H1 (cell line): ENCODE data around the gene PAQR4. TPM values are rescaled to one million over a fixed set of nuclear protein-coding genes. Genes with fewer than 3 reads are reported as not detected.

Experiments
- CTCF ChIA-PET: fragments of 300-600 bp; sonication (Branson Sonifier 250); formaldehyde crosslinking; loops from one replicate; lab custom pipeline; 2021; ENCODE audit not compliant: partially characterized antibody; lab: Charles Lee
- POLR2A ChIA-PET: fragments of 300-600 bp; sonication (Branson Sonifier 250); formaldehyde crosslinking; loops from one replicate; lab custom pipeline; 2021; ENCODE audit warnings: inconsistent platforms; ENCODE audit not compliant: partially characterized antibody; lab: Charles Lee
- DNase-seq, 2 experiments: peaks; one replicate each; pipeline versions ENCODE4 v3.0.0 to v3.0.0-alpha.2; 2010 to 2022; ENCODE audit warnings: low spot score in 2 of 2, low read depth in 1 of 2, mixed read lengths in 1 of 2
- FAIRE-seq: peaks from 2 replicates; lab custom pipeline; 2011; peaks lifted over from hg19 to GRCh38; lab: Jason Lieb, UNC
- H2AFZ ChIP-seq: 2 replicates; pipeline ENCODE4 v1.8.1; 2012; ENCODE audit warnings: low read length, inconsistent platforms
- H2AK5ac ChIP-seq: 2 replicates; pipeline ENCODE4 v1.6.1; 2013; ENCODE audit warnings: low read depth, low read length
- H2BK120ac ChIP-seq: replicated peaks from 2 replicates; pipeline ENCODE3; 2013; ENCODE audit warnings: low read depth, low read length, inconsistent platforms
- H2BK12ac ChIP-seq: 2 replicates; pipeline ENCODE4 v1.6.1; 2013; ENCODE audit warnings: low read depth, low read length
- H2BK15ac ChIP-seq: 2 replicates; pipeline ENCODE4 v1.6.1; 2013; ENCODE audit warnings: low read length
- H2BK20ac ChIP-seq: 2 replicates; pipeline ENCODE4 v1.6.1; 2013; ENCODE audit warnings: low read length
- H2BK5ac ChIP-seq: 2 replicates; pipeline ENCODE4 v1.6.1; 2013; ENCODE audit warnings: low read depth, low read length
- H3K14ac ChIP-seq: 2 replicates; pipeline ENCODE4 v1.6.1; 2013; ENCODE audit warnings: inconsistent platforms; ENCODE audit not compliant: insufficient read length
- H3K18ac ChIP-seq: 2 replicates; pipeline ENCODE4 v1.6.1; 2013; ENCODE audit warnings: low read length; ENCODE audit errors: extremely low read depth
- H3K23ac ChIP-seq: 2 replicates; pipeline ENCODE4 v1.6.1; 2013; ENCODE audit warnings: inconsistent platforms; ENCODE audit not compliant: insufficient read length
- H3K23me2 ChIP-seq: 2 replicates; pipeline ENCODE4 v1.6.1; 2013; ENCODE audit warnings: low read depth, low read length
- H3K27ac ChIP-seq: 2 replicates; pipeline ENCODE4 v1.6.1; 2011; ENCODE audit warnings: low read depth, low read length, inconsistent platforms
- H3K27me3 ChIP-seq, 4 experiments: replicated peaks in 1 of 4; 1 replicate in 1 of 4; 2 replicates in 3 of 4; pipeline versions ENCODE4 v1.6.1 to v1.8.1; 2011 to 2013; ENCODE audit warnings: low read length in 3 of 4, mild to moderate bottlenecking in 3 of 4, inconsistent platforms in 2 of 4, mixed read lengths in 2 of 4, moderate library complexity in 1 of 4; ENCODE audit not compliant: control insufficient read depth in 3 of 4, insufficient read depth in 3 of 4; ENCODE audit errors: extremely low read depth in 1 of 4
- H3K36me3 ChIP-seq, 4 experiments: 2 replicates each; pipeline versions ENCODE4 v1.6.1 to v1.8.1; 2011 to 2013; ENCODE audit warnings: mild to moderate bottlenecking in 4 of 4, low read length in 3 of 4, moderate library complexity in 2 of 4, control low read depth in 1 of 4, inconsistent platforms in 1 of 4; ENCODE audit not compliant: insufficient read depth in 4 of 4, control insufficient read depth in 2 of 4
- H3K4ac ChIP-seq: replicated peaks from 2 replicates; pipeline ENCODE3; 2013; ENCODE audit warnings: low read length, low read depth, mixed read lengths, inconsistent platforms; ENCODE audit not compliant: insufficient read length
- H3K4me1 ChIP-seq, 4 experiments: replicated peaks in 1 of 4; 1 replicate in 1 of 4; 2 replicates in 3 of 4; pipeline versions ENCODE4 v1.6.1 to v1.8.1; 2011 to 2013; ENCODE audit warnings: low read length in 3 of 4, inconsistent platforms in 2 of 4, mixed read lengths in 1 of 4; ENCODE audit not compliant: insufficient read depth in 4 of 4, control insufficient read depth in 3 of 4
- H3K4me2 ChIP-seq, 2 experiments: 2 replicates each; pipeline versions ENCODE4 v1.6.1 to v1.8.1; 2011 to 2013; ENCODE audit warnings: low read depth in 2 of 2, low read length in 2 of 2, control low read depth in 1 of 2, inconsistent platforms in 1 of 2, mild to moderate bottlenecking in 1 of 2; ENCODE audit not compliant: insufficient read depth in 1 of 2
- H3K4me3 ChIP-seq, 4 experiments: fragments of 200-600, 300-600 bp in 1 of 4; sonication (generic), shearing (Covaris generic), sonication (Bioruptor Twin) in 1 of 4; 2 replicates each; pipeline versions ENCODE4 v1.5.1 to v1.8.1; 2011 to 2016; ENCODE audit warnings: low read length in 4 of 4, low read depth in 3 of 4, control low read depth in 2 of 4, inconsistent platforms in 2 of 4, mild to moderate bottlenecking in 2 of 4, mixed read lengths in 1 of 4, moderate library complexity in 1 of 4; ENCODE audit not compliant: insufficient read depth in 2 of 4; ENCODE audit errors: extremely low read depth in 1 of 4
- H3K56ac ChIP-seq: replicated peaks from 2 replicates; pipeline ENCODE3; 2013; ENCODE audit warnings: low read depth, mild to moderate bottlenecking, mixed read lengths, low read length, inconsistent platforms; ENCODE audit not compliant: insufficient read length
- H3K79me1 ChIP-seq: 2 replicates; pipeline ENCODE4 v1.6.1; 2013; ENCODE audit warnings: low read depth, low read length, control low read depth
- H3K79me2 ChIP-seq, 2 experiments: 2 replicates each; pipeline versions ENCODE4 v1.6.1 to v1.8.1; 2012 to 2013; ENCODE audit warnings: low read length in 2 of 2, mild to moderate bottlenecking in 2 of 2, inconsistent platforms in 1 of 2; ENCODE audit not compliant: insufficient read depth in 2 of 2, control insufficient read depth in 1 of 2
- H3K9ac ChIP-seq, 4 experiments: replicated peaks in 1 of 4; 1 replicate in 1 of 4; 2 replicates in 3 of 4; pipeline versions ENCODE4 v1.6.1 to v1.8.1; 2011 to 2013; ENCODE audit warnings: low read depth in 3 of 4, low read length in 3 of 4, control low read depth in 2 of 4, mild to moderate bottlenecking in 2 of 4, moderate library complexity in 2 of 4, inconsistent platforms in 1 of 4; ENCODE audit errors: extremely low read depth in 1 of 4
- H3K9me3 ChIP-seq, 2 experiments: 2 replicates each; pipeline versions ENCODE4 v1.6.1 to v1.8.1; 2012 to 2013; ENCODE audit warnings: mild to moderate bottlenecking in 2 of 2, moderate library complexity in 2 of 2, control low read depth in 1 of 2, inconsistent platforms in 1 of 2, low read depth in 1 of 2, low read length in 1 of 2, mixed read lengths in 1 of 2; ENCODE audit not compliant: insufficient read depth in 2 of 2
- H4K20me1 ChIP-seq, 2 experiments: replicated peaks in 1 of 2; 2 replicates each; pipeline versions ENCODE3 to v1.8.1; 2011 to 2013; ENCODE audit warnings: inconsistent platforms in 2 of 2, low read length in 2 of 2, mild to moderate bottlenecking in 1 of 2; ENCODE audit not compliant: insufficient read depth in 2 of 2, control insufficient read depth in 1 of 2
- H4K5ac ChIP-seq: 2 replicates; pipeline ENCODE4 v1.6.1; 2013; ENCODE audit warnings: low read length, low read depth, mixed read lengths, inconsistent platforms; ENCODE audit not compliant: insufficient read length
- H4K8ac ChIP-seq: 2 replicates; pipeline ENCODE4 v1.8.0; 2013; ENCODE audit warnings: mild to moderate bottlenecking, moderate library complexity, low read length, inconsistent platforms; ENCODE audit not compliant: insufficient read depth; ENCODE audit errors: extremely low read depth
- H4K91ac ChIP-seq: replicated peaks from 2 replicates; pipeline ENCODE3; 2013; ENCODE audit warnings: low read length, mixed read lengths, inconsistent platforms; ENCODE audit not compliant: insufficient read length
- ASH2L ChIP-seq: fragments of 200-600, 300-600 bp; sonication (generic); IDR thresholded peaks from one replicate; pipeline ENCODE4 v1.7.1; 2017; ENCODE audit warnings: low read length
- BRCA1 ChIP-seq: IDR thresholded peaks from 2 replicates; pipeline ENCODE4 v1.6.1; 2012; ENCODE audit warnings: low read depth, low read length, improper control_type of control experiment
- CHD1 ChIP-seq: IDR thresholded peaks from 2 replicates; pipeline ENCODE4 v1.6.1; 2012; ENCODE audit warnings: low read depth, low read length, improper control_type of control experiment
- CTCF ChIP-seq, 3 experiments: IDR thresholded peaks; 1 replicate in 2 of 3; 2 replicates in 1 of 3; pipeline versions ENCODE4 v1.5.1 to v1.6.1; 2011; ENCODE audit warnings: low read length in 3 of 3, mild to moderate bottlenecking in 3 of 3, inconsistent platforms in 2 of 3, low read depth in 1 of 3, moderate library complexity in 1 of 3; ENCODE audit not compliant: insufficient read depth in 1 of 3; ENCODE audit errors: control extremely low read depth in 1 of 3
- HDAC2 ChIP-seq, 2 experiments: fragments of 300-600 bp in 1 of 2; sonication (generic) in 1 of 2; IDR thresholded peaks; 2 replicates each; pipeline ENCODE4 v1.6.1; 2011 to 2012; ENCODE audit warnings: low read depth in 2 of 2, low read length in 2 of 2, mild to moderate bottlenecking in 2 of 2, moderate library complexity in 2 of 2, borderline replicate concordance in 1 of 2, inconsistent platforms in 1 of 2
- POLR2A ChIP-seq, 2 experiments: IDR thresholded peaks; 1 replicate in 1 of 2; 2 replicates in 1 of 2; pipeline ENCODE4 v1.6.1; 2011; ENCODE audit warnings: low read depth in 2 of 2, low read length in 2 of 2, mild to moderate bottlenecking in 2 of 2; ENCODE audit errors: control extremely low read depth in 1 of 2
- RAD21 ChIP-seq, 2 experiments: IDR thresholded peaks in 1 of 2; conservative IDR thresholded peaks in 1 of 2; 2 replicates each; pipeline ENCODE4 v1.6.1; 2011; ENCODE audit warnings: low read depth in 2 of 2, low read length in 2 of 2, improper control_type of control experiment in 1 of 2, inconsistent platforms in 1 of 2, mild to moderate bottlenecking in 1 of 2, moderate library complexity in 1 of 2
- SIRT6 ChIP-seq: IDR thresholded peaks from one replicate; pipeline ENCODE4 v1.7.1; 2012; ENCODE audit warnings: low read length, inconsistent platforms
- TAF7 ChIP-seq: optimal IDR thresholded peaks from 2 replicates; pipeline ENCODE3; 2011; ENCODE audit warnings: low read depth, mild to moderate bottlenecking, inconsistent platforms, low read length, moderate library complexity, borderline replicate concordance
- WGBS, 2 experiments: shearing (Covaris generic) in 1 of 2; methylation state at CpG; one replicate each; pipeline versions ENCODE4 v1.1.6 to v1.1.7; 2013 to 2015; ENCODE audit warnings: low lambda C conversion rate in 2 of 2, mixed read lengths in 2 of 2, inconsistent platforms in 1 of 2, low coverage in 1 of 2, missing lambda C conversion rate in 1 of 2; ENCODE audit not compliant: insufficient replicate concordance in 2 of 2, insufficient coverage in 1 of 2, insufficient read length in 1 of 2; ENCODE audit errors: extremely low coverage in 1 of 2, missing lambda C conversion rate in 1 of 2; 5-methylcytosine and 5-hydroxymethylcytosine counted together
- polyA plus RNA-seq, 7 experiments: library from polyadenylated mRNA; depleted of rRNA in 3 of 7; stranded (reverse) in 5 of 7; unstranded in 2 of 7; fragments of >200 nt in 5 of 7; fragments of 200-250 nt in 2 of 7; gene quantifications; 1 replicate in 5 of 7; 2 replicates in 1 of 7; 4 replicates in 1 of 7; pipeline versions ENCODE4 v1.2.1 to v1.2.3, GENCODE V29; 2011 to 2013; ENCODE audit warnings: missing spikeins in 2 of 7, mixed read lengths in 2 of 7
- total RNA-seq: library from RNA; stranded (reverse); fragmentation: NEBNext Ultra II Directional; extraction: Animal tissue kit (Norgen Biotek cat#: 25700); gene quantifications from 2 replicates; pipeline ENCODE4 v1.2.1, GENCODE V29; 2021

The PAQR4 gene
- total and polyA plus RNA-seq, 2 of the 8 experiments (the other 6 are each of a cell fraction or from before 2014, with no cell fraction given), result 28.2 to 34.6 TPM

GRCh38 chr16:2919511-2920255 lies 49.5 kb upstream of the PAQR4 start:
- Histone ChIP-seq H3K79me2 (no peaks in the 10 kb centered on the region), H4K91ac (no peak overlapping the region), H3K9ac (no peak overlapping the region), H3K79me1 (no peaks in the 10 kb centered on the region), H4K20me1 (no peaks in the 10 kb centered on the region), H2AFZ (no peak overlapping the region), H3K56ac (no peak overlapping the region), H3K4me1 (peaks cover 0 to 2% (median under 1%) of the 10 kb centered on the region in 4 experiments; a peak in 3 of 7 replicates), H2BK15ac (no peak overlapping the region), H3K18ac (no peak overlapping the region), H3K9me3 (no peaks in the 10 kb centered on the region), H2BK20ac (no peak overlapping the region), H4K8ac (no peak overlapping the region), H3K23me2 (no peaks in the 10 kb centered on the region), H3K23ac (no peak overlapping the region), H3K27ac (no peak overlapping the region), H3K4ac (no peak overlapping the region), H2BK120ac (no peak overlapping the region), H3K4me3 (no peak overlapping the region), H3K4me2 (no peak overlapping the region), H2AK5ac (no peak overlapping the region), H3K36me3 (no peaks in the 10 kb centered on the region; a peak in 1 of 8 replicates), H4K5ac (no peak overlapping the region), H2BK5ac (no peak overlapping the region), H2BK12ac (no peak overlapping the region), H3K14ac (no peak overlapping the region), H3K27me3 (no peaks in the 10 kb centered on the region)
- FAIRE-seq (peak; percentile 83), DNase-seq (peak in 1 of 2 experiments; percentile 83)
- CTCF ChIA-PET, result interaction anchor here (0.7 to 10.4 kb wide), 25 partner anchors 6 to 97 kb away, joined by 3 to 98 read pairs (median 4); partner anchors contain the start of genes FLYWCH1 and FLYWCH2
- WGBS, 2 experiments, result 48% methylated on average over 13 of the region's 13 CpGs; no CpG with 5 or more reads in 1 of the 2 experiments
- POLR2A ChIA-PET, result interaction anchor here (1.5 kb wide), 1 partner anchor 10 kb away, joined by 5 read pairs; no protein-coding TSS in a partner anchor
- TF ChIP-seq ASH2L (peak; percentile 23), CTCF (IDR thresholded peaks at IDR 0.05; ENCODE audit: control extremely low read depth in 1 of 3, insufficient read depth in 1 of 3, low read depth in 1 of 3, low read length in 3 of 3) (peak; percentile 55 to 85 (median 76)), POLR2A (IDR thresholded peaks at IDR 0.05; ENCODE audit: control extremely low read depth in 1 of 2, low read depth in 2 of 2, low read length in 2 of 2) (no peak), HDAC2 (IDR thresholded peaks at IDR 0.05; ENCODE audit: borderline replicate concordance in 1 of 2, low read depth in 2 of 2, low read length in 2 of 2) (no peak), BRCA1 (no peak), RAD21 (IDR thresholded peaks at IDR 0.05 in 1 of 2, conservative IDR thresholded peaks at IDR 0.05 in 1 of 2; ENCODE audit: low read depth in 2 of 2, low read length in 2 of 2) (peak; percentile 83 to 84), SIRT6 (no peak), CHD1 (no peak), TAF7 (no peak)
